RPMI7951 (cell line): ENCODE results near the gene CEP41. TPM values are rescaled to one million over a fixed set of nuclear protein-coding genes. Genes with fewer than 3 reads are reported as not detected.

ENCODE experiments used
- DNase-seq: peaks from one replicate; pipeline ENCODE4 v3.0.0-alpha.2; 2012; ENCODE audit warnings: low read depth
- total RNA-seq: library from RNA; depleted of rRNA; stranded (reverse); fragments of >200 nt; shearing (Covaris generic); gene quantifications from 2 replicates; pipeline ENCODE4 v1.2.3, GENCODE V29; 2014; rRNA removed

CEP41 gene
- total RNA-seq, 1 experiment from 2014 or later = 27.2 TPM

GRCh38 chr7:130352194-130353074, 88.4 kb downstream of the CEP41 start:
- peak; percentile 63 for DNase-seq

GRCh38 chr7:130351791-130352090, 89.1 kb downstream of the CEP41 start:
- DNase-seq = no peak

- DNase-seq = peak; percentile 85
Measured at GRCh38 chr7:130350945-130351790, 89.6 kb downstream of the CEP41 start.

GRCh38 chr7:130349911-130350782, 90.7 kb downstream of the CEP41 start:
- DNase-seq = peak; percentile 95

- no peak for DNase-seq
Measured at GRCh38 chr7:130346941-130347340, 93.9 kb downstream of the CEP41 start.

GRCh38 chr7:130346177-130346905, 94.5 kb downstream of the CEP41 start:
- DNase-seq = peak; percentile 37

GRCh38 chr7:130345725-130346124, 95.1 kb downstream of the CEP41 start:
- no peak for DNase-seq

- no peak for DNase-seq
Measured at GRCh38 chr7:130345136-130345535, 95.7 kb downstream of the CEP41 start.

- DNase-seq = no peak
Measured at GRCh38 chr7:130344271-130344866, 96.4 kb downstream of the CEP41 start, which contains the start of gene CPA5. Gene CPA5, plus strand, starts transcription at chr7:130344816. Its CDS starts 1,670 bp downstream, at chr7:130346486.

Other genes starting within 250 kb of the CEP41 start
- gene TMEM209, start 235.6 kb downstream of the CEP41 start, total RNA-seq = 19.3 and 26.7 TPM in 2 replicates
- gene SSMEM1, start 233.2 kb downstream of the CEP41 start, total RNA-seq = not detected in 2 replicates
- gene CPA2, start 174.2 kb downstream of the CEP41 start, total RNA-seq = not detected in 2 replicates
- gene CPA4, start 147.9 kb downstream of the CEP41 start, total RNA-seq = 16.8 and 17.9 TPM in 2 replicates
- gene CPA5, start 96.2 kb downstream of the CEP41 start, total RNA-seq = 0.12 and 0.20 TPM in 2 replicates
- gene CPA1, start 60.5 kb downstream of the CEP41 start, total RNA-seq = not detected in 2 replicates
- 21.5 and 22.6 TPM in 2 replicates for gene MEST, start 51.1 kb upstream of the CEP41 start, total RNA-seq
- 38.9 and 39.3 TPM in 2 replicates for gene COPG2, start 227.7 kb upstream of the CEP41 start, total RNA-seq
- gene TSGA13, start 245.5 kb upstream of the CEP41 start, total RNA-seq = not detected in 2 replicates